ENCODE data around the gene SMCO2.
"Not testable (repeated sequence)": the region's sequence is repeated elsewhere in the genome, so short reads cannot be mapped to it uniquely, and the experiment has no call there.

SMCO2 gene

DNA sequence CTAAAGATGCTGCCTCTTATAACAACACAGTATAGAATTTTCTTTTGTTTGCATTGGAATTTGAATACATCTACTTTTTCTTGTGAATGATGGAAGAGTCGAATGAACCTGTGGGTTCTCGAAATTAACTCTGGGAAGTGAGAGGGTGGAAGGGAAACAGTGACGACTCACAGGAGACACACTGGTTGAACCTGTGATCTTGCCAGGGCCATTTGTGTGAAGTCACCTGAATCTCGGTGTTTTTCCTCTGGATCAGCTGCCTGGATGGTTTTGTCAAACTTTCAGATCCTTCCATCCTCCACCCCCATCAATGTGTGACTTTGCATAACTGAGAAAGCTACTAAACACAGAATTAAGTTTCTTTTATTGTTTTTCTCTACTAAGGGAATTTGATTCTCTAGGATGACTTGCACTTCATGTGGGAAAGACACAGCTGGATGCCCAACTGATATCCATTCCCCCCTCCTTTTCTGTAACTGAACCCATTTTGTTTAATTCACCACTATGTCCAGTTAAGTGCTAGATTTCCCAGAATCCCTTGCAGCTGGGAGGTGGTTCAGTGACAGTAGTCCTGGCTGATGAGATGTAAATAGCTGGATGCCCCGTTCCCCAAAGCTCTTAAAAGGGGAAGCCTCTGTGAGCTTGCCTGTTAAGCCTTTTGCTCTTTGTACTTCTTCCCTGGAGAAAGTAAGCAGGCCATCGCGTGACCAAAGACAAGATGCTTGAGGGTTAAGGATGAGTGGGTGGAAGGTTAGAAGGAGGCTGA is 83.8 kb downstream of the SMCO2 start:
- DNase-seq: no peak

DNA sequence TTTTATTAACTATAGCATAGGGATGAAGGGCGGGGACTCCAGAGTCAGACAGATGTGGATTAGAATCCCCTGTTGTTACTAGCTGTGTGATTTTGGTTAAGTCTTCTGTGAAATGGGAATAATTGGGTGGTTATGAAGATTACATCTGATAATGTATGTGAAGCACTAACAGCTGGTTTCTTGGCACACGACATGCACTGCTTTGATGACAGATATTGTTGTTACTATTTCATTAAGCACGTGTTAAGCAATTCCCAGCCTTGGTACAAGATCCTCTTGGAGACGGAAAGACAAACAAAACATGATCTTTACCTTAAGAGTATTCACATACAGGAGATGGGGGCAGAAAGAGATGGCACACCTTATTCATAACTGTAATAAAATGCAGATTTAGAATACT is 85.4 kb downstream of the SMCO2 start:
- no peak for DNase-seq

GRCh38 chr12:27534060-27534764 is 87.7 kb downstream of the SMCO2 start:
- DNase-seq: no peak

GRCh38 chr12:27534765-27535161 is 88.2 kb downstream of the SMCO2 start:
- no peak for DNase-seq

DNA sequence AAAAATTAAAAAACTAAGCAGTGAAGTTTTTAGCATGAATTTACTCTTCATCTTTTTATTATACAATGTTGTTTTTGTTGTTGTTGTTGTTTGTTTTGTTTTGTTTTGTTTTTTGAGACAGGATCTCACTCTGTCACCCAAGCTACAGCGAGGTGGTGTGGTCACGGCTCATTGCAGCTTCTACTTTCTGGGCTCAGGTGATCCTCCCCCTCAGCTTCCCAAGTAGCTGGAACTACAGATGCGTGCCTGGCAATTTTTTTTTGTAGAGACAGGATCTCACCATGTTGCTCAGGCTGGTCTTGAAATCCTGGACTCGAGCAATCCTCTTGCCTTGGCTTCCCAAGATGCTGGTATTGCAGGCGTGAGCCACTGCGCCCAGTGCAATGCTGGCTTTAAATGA is 88.8 kb downstream of the SMCO2 start:
- no peak for DNase-seq

GRCh38 chr12:27537855-27538675 is 91.5 kb downstream of the SMCO2 start:
- no peak for DNase-seq

DNA sequence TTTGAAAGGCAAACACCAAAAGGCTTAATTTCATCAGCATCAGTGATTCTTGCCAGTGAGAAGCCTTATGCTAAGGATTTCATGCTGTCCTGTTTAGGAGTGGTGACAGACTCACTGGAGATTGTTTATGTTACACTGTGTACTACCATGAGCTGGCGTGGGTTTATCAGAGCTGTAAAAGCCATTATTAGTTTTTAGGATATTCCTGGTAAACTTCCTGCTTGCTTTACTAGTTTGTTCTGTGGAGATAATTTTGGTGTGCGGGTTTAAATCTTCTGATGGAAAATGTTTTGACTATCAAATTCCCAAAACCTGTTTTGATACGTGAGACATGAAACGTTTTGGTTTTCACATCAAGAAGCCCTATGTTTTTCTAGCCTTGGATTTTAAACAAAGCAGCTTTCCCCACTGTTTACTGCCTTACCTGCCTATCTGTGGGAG is 92.7 kb downstream of the SMCO2 start:
- no peak for DNase-seq

GRCh38 chr12:27541031-27541719 is 94.6 kb downstream of the SMCO2 start:
- DNase-seq: no peak

- DNase-seq: no peak
Observed at GRCh38 chr12:27542628-27543027, 96.1 kb downstream of the SMCO2 start.

- DNase-seq: not testable (repeated sequence)
Observed at GRCh38 chr12:27544858-27545257, 98.3 kb downstream of the SMCO2 start.

DNA sequence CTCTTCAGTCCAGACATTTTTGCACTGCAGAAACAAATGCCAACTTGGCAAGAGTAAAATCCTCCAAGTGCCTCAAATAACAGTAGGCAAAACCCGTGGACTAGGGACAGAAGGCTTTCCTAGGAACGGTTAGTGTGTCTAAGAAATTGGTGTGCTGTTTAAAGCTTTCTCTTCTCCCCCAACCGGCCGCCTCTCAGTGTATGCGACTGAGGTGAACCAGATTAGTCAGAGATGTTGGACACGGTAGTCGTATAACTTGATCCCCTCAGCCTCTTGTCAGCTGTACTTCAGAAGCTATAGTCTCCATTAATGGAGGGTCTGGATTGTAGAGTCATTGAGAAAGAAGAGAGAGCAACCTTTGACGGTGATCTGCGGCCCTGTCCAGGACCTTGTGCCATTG is 99.1 kb downstream of the SMCO2 start:
- DNase-seq: no peak

DNA sequence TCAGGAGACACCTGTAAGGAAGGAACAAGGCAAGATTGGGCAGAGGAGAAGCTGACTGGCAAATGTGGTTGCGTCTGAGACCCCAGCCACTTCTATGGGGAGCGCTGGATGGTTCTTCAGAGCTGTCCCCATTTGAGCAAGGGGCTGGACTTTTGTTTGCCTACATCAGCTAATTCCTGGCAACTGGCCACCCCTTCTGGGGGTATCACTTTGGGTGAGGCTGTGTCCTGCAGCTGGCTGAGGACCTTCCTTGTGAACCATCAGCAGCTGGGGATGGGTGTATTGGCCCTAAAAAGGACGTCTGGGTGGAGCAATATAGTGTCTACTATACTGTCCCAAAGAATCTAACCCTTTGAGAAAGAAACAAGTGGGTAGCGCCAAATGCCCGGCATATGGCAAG is 101.1 kb downstream of the SMCO2 start:
- DNase-seq: no peak

DNA sequence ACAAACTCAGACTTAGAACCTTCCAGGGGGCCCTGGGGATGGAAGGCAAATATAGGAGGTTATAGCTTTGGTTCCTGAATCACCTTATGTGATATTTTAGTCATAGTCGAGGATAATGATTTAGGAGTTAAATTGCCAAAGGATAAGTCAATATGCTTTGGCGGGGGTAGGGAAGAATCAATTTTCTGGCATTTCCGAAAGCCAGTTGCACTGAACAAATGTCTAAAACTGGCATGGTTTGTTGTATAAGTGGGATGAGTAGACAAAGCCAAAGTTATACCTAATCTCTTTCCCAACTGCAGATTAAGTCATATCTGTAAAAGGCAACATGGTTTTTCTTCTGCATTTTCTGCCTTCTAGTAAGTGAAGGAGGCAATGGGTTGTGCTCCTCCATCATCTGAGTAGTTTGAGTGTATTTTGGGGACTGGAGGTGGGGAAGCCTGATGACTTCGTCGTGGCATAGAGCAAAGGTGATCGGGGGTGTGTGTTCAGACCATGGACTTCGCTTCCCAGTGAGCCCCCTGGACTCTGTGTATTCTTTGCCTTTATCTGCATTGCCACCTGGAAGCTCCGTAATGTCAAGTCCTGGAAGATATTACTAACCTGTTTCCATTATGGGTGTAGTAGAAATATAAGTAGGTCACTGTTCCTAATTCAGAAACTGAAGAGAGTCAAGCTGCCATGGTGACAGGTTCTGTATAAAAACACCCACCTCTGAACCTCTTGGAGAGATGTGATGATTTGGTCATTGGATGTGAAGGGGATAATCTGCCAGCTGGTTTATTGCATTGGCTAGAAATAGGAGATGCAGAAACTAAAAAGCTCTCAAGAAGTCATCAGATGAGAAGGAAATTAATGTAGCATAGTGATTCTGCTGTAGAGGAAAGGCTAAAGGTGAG is 102.0 kb downstream of the SMCO2 start:
- DNase-seq: no peak

- DNase-seq: no peak
Observed at GRCh38 chr12:27549236-27549800, 102.8 kb downstream of the SMCO2 start.

DNA sequence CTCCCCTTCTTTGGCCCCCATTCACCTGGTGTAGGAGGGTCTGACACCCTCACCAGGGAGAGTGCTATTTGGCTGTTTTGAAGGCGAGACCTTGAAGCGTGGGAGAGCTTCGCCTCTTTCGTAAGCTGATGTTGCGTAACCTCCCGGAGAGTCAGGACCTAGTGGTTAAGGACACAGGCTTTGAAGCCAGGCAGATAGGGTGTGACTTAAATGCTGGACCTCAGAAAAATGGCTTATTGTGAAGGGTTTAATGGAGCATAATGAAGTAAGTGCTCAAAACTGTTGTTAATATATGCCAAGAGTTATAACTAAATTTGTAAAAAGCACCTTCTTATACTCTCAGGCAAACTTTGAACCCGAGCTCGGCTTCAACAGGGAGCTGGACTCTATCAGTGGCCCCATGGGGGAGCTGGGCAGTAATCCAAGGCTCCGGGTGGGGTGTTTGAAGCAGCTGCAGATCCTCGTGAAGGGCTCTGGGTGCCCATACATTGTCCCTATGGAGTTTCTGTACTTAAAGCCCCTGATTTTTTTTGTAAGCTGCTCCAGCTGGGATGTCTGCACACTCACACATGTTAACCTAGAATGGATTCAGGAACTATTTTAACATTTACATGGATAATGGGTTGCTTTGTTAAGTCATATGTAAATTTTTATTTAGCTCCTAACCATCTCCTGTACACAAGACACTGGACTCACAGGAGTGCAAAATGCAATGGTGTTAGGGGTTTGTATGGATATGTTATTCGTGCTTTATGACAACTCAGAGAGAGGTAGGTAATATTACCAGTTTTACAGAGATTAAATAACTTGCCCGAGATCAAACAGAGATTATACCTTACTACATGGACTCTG is 103.5 kb downstream of the SMCO2 start:
- no peak for DNase-seq

DNA sequence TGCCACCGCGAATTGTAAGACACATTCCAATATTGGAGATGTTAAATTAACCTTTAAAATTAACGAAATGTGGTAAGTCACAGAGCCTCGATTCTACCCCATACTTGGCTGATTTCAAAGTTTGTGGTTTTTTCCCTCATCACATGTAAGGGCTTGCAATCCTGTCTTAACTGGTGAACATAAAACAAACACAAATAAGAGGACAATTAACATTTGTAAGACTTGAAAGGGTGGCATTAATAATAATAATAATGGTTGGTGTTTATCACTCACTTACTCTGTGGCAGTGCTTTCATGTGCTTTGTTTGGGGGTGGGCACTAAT is 104.1 kb downstream of the SMCO2 start:
- no peak for DNase-seq

DNA sequence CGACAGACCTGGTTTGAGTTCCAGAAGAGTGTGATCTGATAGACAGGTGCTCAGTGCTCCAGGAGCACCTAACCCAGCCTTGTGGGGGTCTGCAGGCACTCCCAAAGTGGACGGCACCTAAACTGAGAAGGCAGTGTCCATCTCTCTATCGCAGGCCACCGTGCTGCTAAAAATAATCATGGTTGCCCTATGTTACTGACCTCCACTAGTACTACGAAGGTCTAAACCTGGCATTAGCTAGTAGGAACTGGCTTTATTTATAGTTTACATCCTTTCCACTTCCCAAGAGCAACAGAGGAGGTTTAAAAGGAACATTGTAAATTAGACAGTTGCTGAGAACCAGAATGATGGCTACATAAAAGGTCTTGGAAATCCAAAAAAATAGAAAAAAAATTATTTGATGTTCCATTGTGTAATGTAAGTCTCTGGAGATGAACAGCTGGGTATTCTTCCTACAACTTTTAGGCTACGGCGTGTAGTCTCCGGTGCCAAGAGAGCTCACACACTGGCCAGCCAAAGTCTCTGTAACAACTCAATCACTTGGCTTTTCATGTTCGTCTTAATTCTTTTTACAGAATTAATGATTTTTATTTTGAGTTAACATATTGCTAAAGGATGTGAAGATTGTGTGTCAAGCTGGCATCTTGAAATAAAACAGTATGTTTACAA is 104.8 kb downstream of the SMCO2 start:
- no peak for DNase-seq

All from KG1 (cell line).